HG03439 (cell line): ENCODE data around the gene TUBB1.
"Not testable (repeated sequence)": the region's sequence is repeated elsewhere in the genome, so short reads cannot be mapped to it uniquely, and the experiment has no call there.

Experiments
- ATAC-seq: cut with Tn5 transposase; IDR thresholded peaks from one replicate; pipeline ENCODE4 v1.9.1; 2021; ENCODE audit warnings: mild to moderate bottlenecking, moderate library complexity; ENCODE audit not compliant: unreplicated experiment

Gene TUBB1

GRCh38 chr20:59019217-59019616 is at the start of gene TUBB1:
Gene TUBB1, plus strand, starts transcription at chr20:59019429. Its CDS starts 94 bp downstream, at chr20:59019523.
- no peak for ATAC-seq

- ATAC-seq = no peak
These were observed 49.8 kb upstream of the TUBB1 start for GRCh38 chr20:58969439-58969838.

- no peak for ATAC-seq
These were observed 49.1 kb upstream of the TUBB1 start for GRCh38 chr20:58970146-58970545.

GRCh38 chr20:58971429-58971828 is 47.8 kb upstream of the TUBB1 start:
- ATAC-seq = no peak

GRCh38 chr20:58973179-58973578 is 46.0 kb upstream of the TUBB1 start:
- no peak for ATAC-seq

GRCh38 chr20:58973866-58974265 is 45.4 kb upstream of the TUBB1 start:
- no peak for ATAC-seq

GRCh38 chr20:58975353-58975752 is 43.9 kb upstream of the TUBB1 start:
- no peak for ATAC-seq

GRCh38 chr20:58976061-58976730 is 43.0 kb upstream of the TUBB1 start:
- ATAC-seq = no peak

- no peak for ATAC-seq
These were observed 40.7 kb upstream of the TUBB1 start for GRCh38 chr20:58978351-58979190.

GRCh38 chr20:58980711-58981627 is 38.3 kb upstream of the TUBB1 start, which contains the start of gene NELFCD:
Gene NELFCD, plus strand, starts transcription at chr20:58981256. Its CDS starts 54 bp downstream, at chr20:58981310.
- ATAC-seq = peak; percentile 77

- ATAC-seq = no peak
These were observed 37.4 kb upstream of the TUBB1 start for GRCh38 chr20:58981628-58982364.

GRCh38 chr20:58982406-58983114 is 36.7 kb upstream of the TUBB1 start:
- no peak for ATAC-seq

GRCh38 chr20:58983115-58983468 is 36.1 kb upstream of the TUBB1 start:
- ATAC-seq = not testable (repeated sequence)

- ATAC-seq = no peak
These were observed 34.5 kb upstream of the TUBB1 start for GRCh38 chr20:58984691-58985090.

GRCh38 chr20:58985656-58986055 is 33.6 kb upstream of the TUBB1 start:
- no peak for ATAC-seq

GRCh38 chr20:58986286-58986967 is 32.8 kb upstream of the TUBB1 start:
- no peak for ATAC-seq

- no peak for ATAC-seq
These were observed 32.2 kb upstream of the TUBB1 start for GRCh38 chr20:58986968-58987517.

- ATAC-seq = no peak
These were observed 31.3 kb upstream of the TUBB1 start for GRCh38 chr20:58987790-58988564.
